Keratinocyte (primary cell): ENCODE results near the gene ZSWIM3. TPM values are rescaled to one million over a fixed set of nuclear protein-coding genes. Genes with fewer than 3 reads are reported as not detected.

Experiments
- DNase-seq: peaks from one replicate; pipeline ENCODE4 v3.0.0-alpha.2; 2011; ENCODE audit warnings: low read depth, missing footprints, low spot score
- FAIRE-seq: peaks from 2 replicates; lab custom pipeline; 2011; peaks lifted over from hg19 to GRCh38; lab: Jason Lieb, UNC
- H2AFZ ChIP-seq: 2 replicates; pipeline ENCODE4 v1.6.0; 2012; ENCODE audit warnings: low read length, control low read depth, inconsistent platforms; ENCODE audit not compliant: control insufficient read depth
- H3K27ac ChIP-seq: 2 replicates; pipeline ENCODE4 v1.5.1; 2011; ENCODE audit warnings: low read length; ENCODE audit not compliant: control insufficient read depth, insufficient read depth
- H3K27me3 ChIP-seq: 3 replicates; pipeline ENCODE4 v1.6.0; 2011; ENCODE audit warnings: low read length; ENCODE audit not compliant: control insufficient read depth, insufficient read depth; ENCODE audit errors: extremely low read depth
- H3K36me3 ChIP-seq, 2 experiments: 2 replicates in 1 of 2; 3 replicates in 1 of 2; pipeline ENCODE4 v1.5.1; 2011; ENCODE audit warnings: low read length in 2 of 2, mild to moderate bottlenecking in 1 of 2; ENCODE audit not compliant: control insufficient read depth in 2 of 2, insufficient read depth in 2 of 2; ENCODE audit errors: extremely low read depth in 1 of 2
- H3K4me1 ChIP-seq: 3 replicates; pipeline ENCODE4 v1.5.1; 2011; ENCODE audit warnings: low read length; ENCODE audit not compliant: control insufficient read depth, insufficient read depth; ENCODE audit errors: extremely low read depth
- H3K4me2 ChIP-seq: 3 replicates; pipeline ENCODE4 v1.6.0; 2011; ENCODE audit warnings: low read depth, low read length; ENCODE audit not compliant: control insufficient read depth, insufficient read depth; ENCODE audit errors: extremely low read depth
- H3K4me3 ChIP-seq, 3 experiments: fragments of 200-600 bp in 1 of 3; sonication (generic) in 1 of 3; 2 replicates in 2 of 3; 3 replicates in 1 of 3; pipeline ENCODE4 v1.5.1; 2011 to 2016; ENCODE audit warnings: low read length in 3 of 3, mild to moderate bottlenecking in 3 of 3, control low read depth in 2 of 3, inconsistent platforms in 1 of 3, low read depth in 1 of 3, mixed read lengths in 1 of 3, mixed run types in 1 of 3, moderate library complexity in 1 of 3; ENCODE audit not compliant: control insufficient read depth in 2 of 3, insufficient read depth in 2 of 3; ENCODE audit errors: extremely low read depth in 1 of 3
- H3K79me2 ChIP-seq: 2 replicates; pipeline ENCODE4 v1.6.0; 2012; ENCODE audit warnings: low read length; ENCODE audit not compliant: control insufficient read depth, insufficient read depth
- H3K9ac ChIP-seq: 3 replicates; pipeline ENCODE4 v1.6.0; 2011; ENCODE audit warnings: low read length; ENCODE audit not compliant: control insufficient read depth, insufficient read depth; ENCODE audit errors: extremely low read depth
- H3K9me1 ChIP-seq: 3 replicates; pipeline ENCODE4 v1.6.0; 2011; ENCODE audit warnings: low read length; ENCODE audit not compliant: control insufficient read depth, insufficient read depth; ENCODE audit errors: extremely low read depth
- H3K9me3 ChIP-seq: 2 replicates; pipeline ENCODE4 v1.5.1; 2012; ENCODE audit warnings: low read depth, low read length; ENCODE audit not compliant: control insufficient read depth
- H4K20me1 ChIP-seq: 3 replicates; pipeline ENCODE4 v1.6.0; 2011; ENCODE audit warnings: low read length; ENCODE audit not compliant: control insufficient read depth, insufficient read depth; ENCODE audit errors: extremely low read depth
- EZH2 ChIP-seq: IDR thresholded peaks from one replicate; pipeline ENCODE4 v1.6.1; 2012; ENCODE audit warnings: inconsistent platforms, mild to moderate bottlenecking, low read length, moderate library complexity
- dilution Hi-C: fragments of 300-500 bp; cut with MboI; formaldehyde crosslinking; loops from one replicate; pipeline ENCODE4 v1.7.0; 2020; ENCODE audit warnings: low sequenced_read_pairs; ENCODE audit not compliant: extremely low pct_ligation_motif_present
- polyA plus RNA-seq, 5 experiments: library from polyadenylated mRNA; depleted of rRNA in 3 of 5; stranded (reverse) in 3 of 5; stranded (forward) in 1 of 5; unstranded in 1 of 5; fragments of >200 nt; gene quantifications; 1 replicate in 1 of 5; 2 replicates in 3 of 5; 3 replicates in 1 of 5; pipeline versions ENCODE4 v1.2.1 to v1.2.3, GENCODE V29; 2011 to 2012; ENCODE audit warnings: missing spikeins in 2 of 5, low read depth in 1 of 5, low replicate concordance in 1 of 5
- TF ChIP-seq, protein P1 (sequence below), 3 experiments: IDR thresholded peaks in 1 of 3; conservative IDR thresholded peaks in 1 of 3; optimal IDR thresholded peaks in 1 of 3; 2 replicates in 2 of 3; 3 replicates in 1 of 3; pipeline versions ENCODE3 to v1.5.1; 2011; ENCODE audit warnings: low read length in 3 of 3, mild to moderate bottlenecking in 3 of 3, moderate library complexity in 2 of 3, control low read depth in 1 of 3, inconsistent platforms in 1 of 3; ENCODE audit not compliant: insufficient read depth in 2 of 3; ENCODE audit errors: extremely low read depth in 1 of 3

The ZSWIM3 gene
- polyA plus RNA-seq, 1 donor (not counting 4 experiments of a cell fraction or from before 2014, with no cell fraction given): 2.0 TPM

DNA sequence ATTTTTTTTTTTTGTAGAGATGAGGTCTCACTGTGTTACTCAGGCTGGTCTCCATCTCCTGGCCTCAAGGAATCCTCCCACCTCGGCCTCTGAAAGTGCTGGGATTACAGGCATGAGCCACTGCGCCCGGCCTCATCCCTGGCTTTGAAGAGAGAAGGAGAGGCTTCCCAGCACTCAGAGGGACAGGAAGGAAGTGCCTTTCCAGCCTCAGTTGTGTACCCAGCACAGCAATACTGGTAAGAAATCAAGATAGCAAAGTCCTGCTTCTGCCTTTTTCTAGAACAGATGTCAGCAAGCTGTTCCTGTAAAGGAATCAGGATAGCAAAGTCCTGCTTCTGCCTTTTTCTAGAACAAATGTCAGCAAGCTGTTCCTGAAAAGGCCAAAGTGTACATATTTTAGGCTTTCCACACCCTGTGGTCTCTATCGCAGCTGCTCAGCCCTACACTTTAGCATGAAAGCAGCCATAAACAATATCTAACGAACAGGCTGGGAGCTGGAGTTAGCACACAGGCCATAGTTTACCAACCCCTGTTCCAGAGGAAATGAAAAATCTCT is 60.8 kb downstream of the ZSWIM3 start:
- dilution Hi-C loops: no loop called here
- no peak overlapping the region for H3K9ac ChIP-seq
- H3K79me2 ChIP-seq: no peaks in the 10 kb centered on the region
- no peak overlapping the region for H3K4me3 ChIP-seq
- no peaks in the 10 kb centered on the region for H3K9me1 ChIP-seq
- H4K20me1 ChIP-seq: no peaks in the 10 kb centered on the region
- no peak overlapping the region for H2AFZ ChIP-seq
- no peaks in the 10 kb centered on the region for H3K4me1 ChIP-seq
- H3K36me3 ChIP-seq: no peaks in the 10 kb centered on the region
- FAIRE-seq (no peak), DNase-seq (no peak)
- H3K4me2 ChIP-seq: no peak overlapping the region
- H3K27ac ChIP-seq: no peak overlapping the region
- no peaks in the 10 kb centered on the region for H3K9me3 ChIP-seq
- no peaks in the 10 kb centered on the region for H3K27me3 ChIP-seq
- no peak for TF ChIP-seq EZH2
- TF ChIP-seq, protein P1, sequence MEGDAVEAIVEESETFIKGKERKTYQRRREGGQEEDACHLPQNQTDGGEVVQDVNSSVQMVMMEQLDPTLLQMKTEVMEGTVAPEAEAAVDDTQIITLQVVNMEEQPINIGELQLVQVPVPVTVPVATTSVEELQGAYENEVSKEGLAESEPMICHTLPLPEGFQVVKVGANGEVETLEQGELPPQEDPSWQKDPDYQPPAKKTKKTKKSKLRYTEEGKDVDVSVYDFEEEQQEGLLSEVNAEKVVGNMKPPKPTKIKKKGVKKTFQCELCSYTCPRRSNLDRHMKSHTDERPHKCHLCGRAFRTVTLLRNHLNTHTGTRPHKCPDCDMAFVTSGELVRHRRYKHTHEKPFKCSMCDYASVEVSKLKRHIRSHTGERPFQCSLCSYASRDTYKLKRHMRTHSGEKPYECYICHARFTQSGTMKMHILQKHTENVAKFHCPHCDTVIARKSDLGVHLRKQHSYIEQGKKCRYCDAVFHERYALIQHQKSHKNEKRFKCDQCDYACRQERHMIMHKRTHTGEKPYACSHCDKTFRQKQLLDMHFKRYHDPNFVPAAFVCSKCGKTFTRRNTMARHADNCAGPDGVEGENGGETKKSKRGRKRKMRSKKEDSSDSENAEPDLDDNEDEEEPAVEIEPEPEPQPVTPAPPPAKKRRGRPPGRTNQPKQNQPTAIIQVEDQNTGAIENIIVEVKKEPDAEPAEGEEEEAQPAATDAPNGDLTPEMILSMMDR (optimal IDR thresholded peaks at IDR 0.05 in 1 of 3, IDR thresholded peaks at IDR 0.05 in 1 of 3, conservative IDR thresholded peaks at IDR 0.05 in 1 of 3; ENCODE audit: extremely low read depth in 1 of 3, insufficient read depth in 2 of 3, low read length in 3 of 3): no peak

DNA sequence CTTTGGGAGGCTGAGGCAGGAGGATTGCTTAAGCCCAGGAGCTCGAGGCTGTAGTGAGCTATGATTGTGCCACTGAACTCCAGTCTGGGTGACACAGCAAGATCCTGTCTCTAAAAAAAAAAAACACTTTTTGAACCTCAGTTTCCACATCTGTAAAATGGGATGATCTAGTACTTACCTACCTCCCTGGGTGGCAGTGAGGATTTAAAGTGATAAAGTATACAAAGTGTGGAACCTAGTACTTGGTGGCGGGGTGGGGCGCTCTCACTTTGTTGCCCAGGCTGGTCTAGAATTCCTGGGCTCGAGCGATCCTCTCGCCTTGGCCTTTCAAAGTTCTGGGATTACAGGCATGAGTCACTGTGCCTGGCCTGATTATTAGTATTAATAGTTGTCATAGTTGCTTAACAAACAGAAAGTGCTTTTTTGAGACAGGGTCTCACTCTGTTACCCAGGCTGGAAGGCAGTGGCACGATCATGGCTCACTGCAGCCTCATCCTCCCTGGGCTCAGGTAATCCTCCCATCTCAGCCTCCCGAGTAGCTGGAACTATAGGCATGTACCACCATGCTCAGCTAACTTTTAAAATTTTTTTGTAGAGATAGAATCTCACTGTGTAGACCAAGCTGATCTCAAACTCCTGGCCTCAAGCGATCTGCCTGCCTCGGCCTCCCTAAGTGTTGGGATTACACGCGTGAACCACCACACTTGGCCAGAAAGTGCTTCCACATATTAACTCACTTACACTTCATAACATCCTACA is 61.5 kb downstream of the ZSWIM3 start:
- Histone ChIP-seq H3K4me2 (no peak overlapping the region), H3K4me1 (no peaks in the 10 kb centered on the region), H3K9ac (no peak overlapping the region), H3K36me3 (no peaks in the 10 kb centered on the region), H3K27ac (no peak overlapping the region), H3K9me1 (no peaks in the 10 kb centered on the region), H3K9me3 (no peaks in the 10 kb centered on the region), H3K27me3 (no peaks in the 10 kb centered on the region), H3K79me2 (no peaks in the 10 kb centered on the region), H4K20me1 (no peaks in the 10 kb centered on the region), H3K4me3 (no peak overlapping the region), H2AFZ (no peak overlapping the region)
- FAIRE-seq (no peak), DNase-seq (no peak)
- dilution Hi-C loops: no loop called here
- no peak for TF ChIP-seq EZH2
